ENCODE measurements around the gene CEACAM16.
"Not testable (repeated sequence)": the region's sequence is repeated elsewhere in the genome, so short reads cannot be mapped to it uniquely, and the experiment has no call there.

Gene CEACAM16

GRCh38 chr19:44705502-44706010 lies 6.6 kb downstream of the CEACAM16 start:
- H3K27ac Mint-ChIP-seq: no peak overlapping the region
- peaks cover 3% of the 10 kb centered on the region for H3K36me3 Mint-ChIP-seq (ENCODE audit: low read depth)
- peaks cover 3% of the 10 kb centered on the region for H3K4me1 Mint-ChIP-seq (ENCODE audit: low read depth)
- no peaks in the 10 kb centered on the region for H3K9me3 Mint-ChIP-seq
- H3K4me3 Mint-ChIP-seq: no peak overlapping the region
- H3K27me3 Mint-ChIP-seq (ENCODE audit: low read depth): peaks cover 3% of the 10 kb centered on the region

GRCh38 chr19:44706506-44707236 lies 7.7 kb downstream of the CEACAM16 start:
- Mint-ChIP-seq H3K36me3 (ENCODE audit: low read depth) (peaks cover 3% of the 10 kb centered on the region), H3K4me1 (ENCODE audit: low read depth) (peaks cover 8% of the 10 kb centered on the region), H3K27me3 (ENCODE audit: low read depth) (peaks cover 7% of the 10 kb centered on the region), H3K4me3 (no peak overlapping the region), H3K9me3 (no peaks in the 10 kb centered on the region), H3K27ac (no peak overlapping the region)

GRCh38 chr19:44707794-44708193 lies 8.8 kb downstream of the CEACAM16 start:
- no peak overlapping the region for H3K4me3 Mint-ChIP-seq
- H3K36me3 Mint-ChIP-seq (ENCODE audit: low read depth): peaks cover 3% of the 10 kb centered on the region
- H3K27ac Mint-ChIP-seq: no peak overlapping the region
- H3K4me1 Mint-ChIP-seq (ENCODE audit: low read depth): peaks cover 8% of the 10 kb centered on the region
- H3K9me3 Mint-ChIP-seq: no peaks in the 10 kb centered on the region
- peaks cover 5% of the 10 kb centered on the region for H3K27me3 Mint-ChIP-seq (ENCODE audit: low read depth)

GRCh38 chr19:44708940-44709339 lies 10.0 kb downstream of the CEACAM16 start:
- H3K9me3 Mint-ChIP-seq: no peaks in the 10 kb centered on the region
- H3K27me3 Mint-ChIP-seq (ENCODE audit: low read depth): peaks cover 4% of the 10 kb centered on the region
- H3K4me1 Mint-ChIP-seq (ENCODE audit: low read depth): peaks cover 8% of the 10 kb centered on the region
- H3K4me3 Mint-ChIP-seq: no peak overlapping the region
- peaks cover 3% of the 10 kb centered on the region for H3K36me3 Mint-ChIP-seq (ENCODE audit: low read depth)
- H3K27ac Mint-ChIP-seq: no peak overlapping the region

- H3K9me3 Mint-ChIP-seq; H3K36me3 Mint-ChIP-seq (ENCODE audit: low read depth); H3K27me3 Mint-ChIP-seq (ENCODE audit: low read depth); H3K27ac Mint-ChIP-seq; H3K4me3 Mint-ChIP-seq; H3K4me1 Mint-ChIP-seq (ENCODE audit: low read depth): not testable (repeated sequence)
Measured at GRCh38 chr19:44709434-44710266, 10.7 kb downstream of the CEACAM16 start.

GRCh38 chr19:44710483-44710882 lies 11.5 kb downstream of the CEACAM16 start:
- peaks cover 4% of the 10 kb centered on the region for H3K27me3 Mint-ChIP-seq (ENCODE audit: low read depth)
- H3K4me1 Mint-ChIP-seq (ENCODE audit: low read depth): peaks cover 8% of the 10 kb centered on the region
- no peak overlapping the region for H3K27ac Mint-ChIP-seq
- H3K36me3 Mint-ChIP-seq (ENCODE audit: low read depth): peaks cover 11% of the 10 kb centered on the region
- no peak overlapping the region for H3K4me3 Mint-ChIP-seq
- H3K9me3 Mint-ChIP-seq: peaks cover 14% of the 10 kb centered on the region

- Mint-ChIP-seq H3K27ac (no peak overlapping the region), H3K36me3 (ENCODE audit: low read depth) (peaks cover 14% of the 10 kb centered on the region), H3K9me3 (peaks cover 20% of the 10 kb centered on the region), H3K4me1 (ENCODE audit: low read depth) (peaks cover 8% of the 10 kb centered on the region), H3K4me3 (no peak overlapping the region), H3K27me3 (ENCODE audit: low read depth) (peaks cover 4% of the 10 kb centered on the region)
Measured at GRCh38 chr19:44712864-44713515, 14.0 kb downstream of the CEACAM16 start.

- peaks cover 20% of the 10 kb centered on the region for H3K9me3 Mint-ChIP-seq
- H3K4me1 Mint-ChIP-seq (ENCODE audit: low read depth): peaks cover 8% of the 10 kb centered on the region
- H3K27me3 Mint-ChIP-seq (ENCODE audit: low read depth): peaks cover 4% of the 10 kb centered on the region
- H3K36me3 Mint-ChIP-seq (ENCODE audit: low read depth): peaks cover 16% of the 10 kb centered on the region
- no peak overlapping the region for H3K4me3 Mint-ChIP-seq
- no peak overlapping the region for H3K27ac Mint-ChIP-seq
Measured at GRCh38 chr19:44714597-44715169, 15.7 kb downstream of the CEACAM16 start.

GRCh38 chr19:44717603-44718002 lies 18.7 kb downstream of the CEACAM16 start:
- no peaks in the 10 kb centered on the region for H3K27me3 Mint-ChIP-seq (ENCODE audit: low read depth)
- peaks cover 20% of the 10 kb centered on the region for H3K9me3 Mint-ChIP-seq
- no peak overlapping the region for H3K27ac Mint-ChIP-seq
- no peak overlapping the region for H3K4me3 Mint-ChIP-seq
- peaks cover 15% of the 10 kb centered on the region for H3K4me1 Mint-ChIP-seq (ENCODE audit: low read depth)
- peaks cover 13% of the 10 kb centered on the region for H3K36me3 Mint-ChIP-seq (ENCODE audit: low read depth)

GRCh38 chr19:44718441-44719261 lies 19.7 kb downstream of the CEACAM16 start:
- H3K36me3 Mint-ChIP-seq (ENCODE audit: low read depth): peaks cover 13% of the 10 kb centered on the region
- H3K4me1 Mint-ChIP-seq (ENCODE audit: low read depth): peaks cover 23% of the 10 kb centered on the region
- H3K9me3 Mint-ChIP-seq: peaks cover 20% of the 10 kb centered on the region
- H3K27ac Mint-ChIP-seq: no peak overlapping the region
- H3K4me3 Mint-ChIP-seq: no peak overlapping the region
- no peaks in the 10 kb centered on the region for H3K27me3 Mint-ChIP-seq (ENCODE audit: low read depth)

- Mint-ChIP-seq H3K27me3 (ENCODE audit: low read depth) (no peaks in the 10 kb centered on the region), H3K36me3 (ENCODE audit: low read depth) (peaks cover 13% of the 10 kb centered on the region), H3K9me3 (peaks cover 18% of the 10 kb centered on the region), H3K4me3 (no peak overlapping the region), H3K4me1 (ENCODE audit: low read depth) (peaks cover 29% of the 10 kb centered on the region), H3K27ac (peak overlapping the region; percentile 45)
Measured at GRCh38 chr19:44719262-44719701, 20.3 kb downstream of the CEACAM16 start.

GRCh38 chr19:44720396-44720795 lies 21.4 kb downstream of the CEACAM16 start:
- H3K4me1 Mint-ChIP-seq (ENCODE audit: low read depth): peaks cover 36% of the 10 kb centered on the region
- H3K4me3 Mint-ChIP-seq; H3K27me3 Mint-ChIP-seq (ENCODE audit: low read depth); H3K36me3 Mint-ChIP-seq (ENCODE audit: low read depth); H3K27ac Mint-ChIP-seq; H3K9me3 Mint-ChIP-seq: not testable (repeated sequence)

GRCh38 chr19:44720945-44721344 lies 22.0 kb downstream of the CEACAM16 start:
- peaks cover 41% of the 10 kb centered on the region for H3K4me1 Mint-ChIP-seq (ENCODE audit: low read depth)
- peaks cover 2% of the 10 kb centered on the region for H3K36me3 Mint-ChIP-seq (ENCODE audit: low read depth)
- no peaks in the 10 kb centered on the region for H3K27me3 Mint-ChIP-seq (ENCODE audit: low read depth)
- H3K4me3 Mint-ChIP-seq: no peak overlapping the region
- H3K9me3 Mint-ChIP-seq: peaks cover 1% of the 10 kb centered on the region
- no peak overlapping the region for H3K27ac Mint-ChIP-seq
